ENCODE results near the gene CYFIP2.
"Not testable (repeated sequence)": the region's sequence is repeated elsewhere in the genome, so short reads cannot be mapped to it uniquely, and the experiment has no call there.

Gene CYFIP2

GRCh38 chr5:157382996-157383800, 117.3 kb downstream of the CYFIP2 start:
- Histone ChIP-seq H3K4me1 (ENCODE audit: insufficient read depth, low read length) (peaks cover 27% of the 10 kb centered on the region), H3K36me3 (ENCODE audit: insufficient read depth, low read length) (no peaks in the 10 kb centered on the region), H3K9ac (ENCODE audit: low read depth, low read length) (no peak overlapping the region), H3K9me3 (ENCODE audit: control insufficient read depth, insufficient read depth, low read length) (no peaks in the 10 kb centered on the region)

DNA sequence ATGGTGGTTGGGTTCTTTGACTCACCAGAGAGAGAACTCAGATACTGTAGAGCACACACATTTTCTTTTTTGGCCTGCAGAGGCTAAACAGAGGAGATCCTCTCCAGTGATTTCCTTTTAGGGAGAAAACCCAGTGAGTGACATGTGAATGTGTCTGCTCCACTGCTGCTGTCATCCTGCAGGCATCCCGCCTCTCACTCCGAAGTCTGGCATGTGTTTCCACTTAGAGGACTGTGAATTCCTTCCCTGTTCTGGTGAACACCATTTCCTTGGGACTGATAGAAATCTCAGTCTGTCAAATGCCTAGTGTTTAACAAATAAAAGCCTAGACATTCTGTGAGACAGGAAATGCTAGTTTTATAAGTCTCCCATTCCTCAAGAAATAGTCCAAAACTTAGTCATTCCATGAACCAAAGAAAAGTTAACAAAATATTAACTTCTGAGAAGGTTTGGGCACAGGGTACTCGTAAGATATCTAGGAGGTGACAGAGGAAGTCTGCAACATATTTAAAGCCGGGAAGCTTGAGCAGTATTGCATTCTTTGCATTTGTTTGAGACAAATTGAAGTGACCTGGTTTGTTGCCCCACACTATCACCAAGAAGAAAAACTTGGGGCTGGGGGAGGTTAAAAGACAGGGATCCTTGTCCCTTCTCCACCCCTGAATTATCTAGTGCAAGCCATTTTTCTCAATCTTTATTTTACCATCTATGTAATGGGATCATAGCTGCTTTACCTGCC, 119.2 kb downstream of the CYFIP2 start:
- Histone ChIP-seq H3K4me1 (ENCODE audit: insufficient read depth, low read length) (peaks cover 35% of the 10 kb centered on the region), H3K36me3 (ENCODE audit: insufficient read depth, low read length) (no peaks in the 10 kb centered on the region), H3K9me3 (ENCODE audit: control insufficient read depth, insufficient read depth, low read length) (no peaks in the 10 kb centered on the region), H3K9ac (ENCODE audit: low read depth, low read length) (no peak overlapping the region)

DNA sequence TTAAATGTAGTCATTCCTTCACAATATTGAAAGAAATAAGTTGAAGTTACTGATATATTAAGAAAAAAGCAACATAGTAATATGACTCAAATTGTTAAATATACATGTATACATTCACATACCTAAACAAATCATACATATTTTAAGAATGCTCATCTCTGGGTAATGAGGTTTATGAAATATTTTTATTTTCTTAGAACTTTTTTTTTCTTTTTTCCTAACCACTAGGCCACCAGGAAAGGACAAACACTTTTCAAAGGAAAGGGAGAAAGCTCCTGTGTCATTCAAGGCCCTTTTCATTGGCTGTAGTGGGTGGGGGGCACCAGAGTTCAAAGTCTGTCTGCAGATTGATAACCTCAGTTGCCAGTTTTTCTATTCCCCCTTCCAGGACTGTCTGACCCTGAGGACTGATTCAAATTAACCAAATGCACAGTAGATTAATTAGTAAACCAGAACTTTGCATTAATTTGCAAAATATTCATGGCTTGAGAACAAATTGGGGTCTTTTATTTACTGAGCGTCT, 121.2 kb downstream of the CYFIP2 start:
- Histone ChIP-seq H3K9me3 (ENCODE audit: control insufficient read depth, insufficient read depth, low read length) (no peaks in the 10 kb centered on the region), H3K9ac (ENCODE audit: low read depth, low read length) (no peak overlapping the region), H3K4me1 (ENCODE audit: insufficient read depth, low read length) (peaks cover 35% of the 10 kb centered on the region), H3K36me3 (ENCODE audit: insufficient read depth, low read length) (no peaks in the 10 kb centered on the region)

DNA sequence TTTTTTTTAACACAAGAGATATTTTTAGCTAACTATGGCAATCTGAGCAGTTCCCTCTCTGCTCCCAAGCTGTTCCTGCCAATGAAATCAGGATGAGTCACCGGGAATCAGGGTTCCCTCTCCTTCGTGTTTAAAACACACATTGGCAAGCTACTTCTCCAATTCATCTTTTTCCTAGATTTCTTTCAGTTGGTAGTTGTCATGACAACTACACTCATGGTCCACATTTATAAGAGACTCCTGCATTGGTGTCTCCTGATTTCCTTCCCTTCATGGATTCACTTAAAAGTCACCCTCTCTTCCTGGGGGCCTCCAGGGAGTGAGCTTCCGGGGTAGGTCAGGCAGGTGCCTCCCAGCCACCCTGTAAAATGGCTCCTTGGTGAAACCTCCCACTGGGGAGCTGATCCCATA, 121.8 kb downstream of the CYFIP2 start:
- no peak overlapping the region for H3K9ac ChIP-seq (ENCODE audit: low read depth, low read length)

GRCh38 chr5:157388111-157388710, 122.3 kb downstream of the CYFIP2 start:
- H3K36me3 ChIP-seq (ENCODE audit: insufficient read depth, low read length), result 0 out of 2 replicates have a peak, but pooled peaks cover under 1% of the 10 kb centered on the region
- H3K9me3 ChIP-seq (ENCODE audit: control insufficient read depth, insufficient read depth, low read length), result no peaks in the 10 kb centered on the region
- H3K9ac ChIP-seq (ENCODE audit: low read depth, low read length), result no peak overlapping the region
- peaks cover 35% of the 10 kb centered on the region for H3K4me1 ChIP-seq (ENCODE audit: insufficient read depth, low read length)

More for the DNA sequence above, 121.8 kb downstream of the CYFIP2 start:
- Histone ChIP-seq H3K4me1 (ENCODE audit: insufficient read depth, low read length) (peaks cover 35% of the 10 kb centered on the region), H3K36me3 (ENCODE audit: insufficient read depth, low read length) (no peaks in the 10 kb centered on the region), H3K9me3 (ENCODE audit: control insufficient read depth, insufficient read depth, low read length) (no peaks in the 10 kb centered on the region)

- no peak overlapping the region for H3K9ac ChIP-seq (ENCODE audit: low read depth, low read length)
- H3K36me3 ChIP-seq (ENCODE audit: insufficient read depth, low read length), result peaks cover 4% of the 10 kb centered on the region
- no peaks in the 10 kb centered on the region for H3K9me3 ChIP-seq (ENCODE audit: control insufficient read depth, insufficient read depth, low read length)
- H3K4me1 ChIP-seq (ENCODE audit: insufficient read depth, low read length), result peaks cover 29% of the 10 kb centered on the region
Observed at GRCh38 chr5:157389103-157389502, 123.2 kb downstream of the CYFIP2 start.

GRCh38 chr5:157390133-157390532, 124.2 kb downstream of the CYFIP2 start:
- Histone ChIP-seq H3K4me1 (ENCODE audit: insufficient read depth, low read length) (peaks cover 22% of the 10 kb centered on the region), H3K36me3 (ENCODE audit: insufficient read depth, low read length) (peaks cover 4% of the 10 kb centered on the region), H3K9me3 (ENCODE audit: control insufficient read depth, insufficient read depth, low read length) (no peaks in the 10 kb centered on the region), H3K9ac (ENCODE audit: low read depth, low read length) (no peak overlapping the region)

DNA sequence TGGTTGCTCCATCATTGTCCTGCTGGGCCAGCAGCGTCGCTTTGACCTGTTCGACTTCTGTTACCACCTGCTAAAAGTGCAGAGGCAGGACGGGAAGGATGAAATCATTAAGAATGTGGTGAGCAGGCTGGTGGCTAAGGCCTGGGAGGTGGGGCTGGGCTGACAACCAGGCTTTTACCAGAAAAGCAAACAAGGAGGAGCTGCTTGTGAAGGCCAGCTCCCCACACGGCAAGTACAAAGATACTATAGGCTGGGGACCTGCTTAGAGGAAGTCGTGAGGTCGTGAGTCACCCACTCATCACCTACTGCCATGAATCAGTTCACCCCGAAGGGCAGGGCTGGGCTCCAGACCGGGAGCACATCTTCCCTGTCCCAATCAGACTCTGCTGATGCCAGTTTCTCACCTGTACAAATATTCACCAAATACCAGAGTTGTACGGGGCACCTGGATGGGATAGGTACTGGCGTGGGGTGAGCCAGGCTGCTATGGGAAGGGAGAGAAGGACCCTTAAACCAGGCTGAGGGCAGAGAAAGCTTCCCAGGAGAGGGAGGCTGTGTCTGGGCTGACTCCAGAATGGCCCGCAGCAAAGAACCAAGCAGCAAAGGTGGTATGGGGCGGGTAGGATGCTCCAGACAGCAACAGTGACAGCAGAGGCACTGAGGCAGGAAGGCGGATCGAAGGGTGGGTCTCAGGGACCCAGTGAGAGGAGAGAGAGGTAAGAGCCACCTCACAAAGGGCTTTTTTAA, 124.8 kb downstream of the CYFIP2 start:
- peaks cover 4% of the 10 kb centered on the region for H3K36me3 ChIP-seq (ENCODE audit: insufficient read depth, low read length)
- H3K4me1 ChIP-seq (ENCODE audit: insufficient read depth, low read length), result peaks cover 16% of the 10 kb centered on the region
- no peak overlapping the region for H3K9ac ChIP-seq (ENCODE audit: low read depth, low read length)
- H3K9me3 ChIP-seq (ENCODE audit: control insufficient read depth, insufficient read depth, low read length), result no peaks in the 10 kb centered on the region

DNA sequence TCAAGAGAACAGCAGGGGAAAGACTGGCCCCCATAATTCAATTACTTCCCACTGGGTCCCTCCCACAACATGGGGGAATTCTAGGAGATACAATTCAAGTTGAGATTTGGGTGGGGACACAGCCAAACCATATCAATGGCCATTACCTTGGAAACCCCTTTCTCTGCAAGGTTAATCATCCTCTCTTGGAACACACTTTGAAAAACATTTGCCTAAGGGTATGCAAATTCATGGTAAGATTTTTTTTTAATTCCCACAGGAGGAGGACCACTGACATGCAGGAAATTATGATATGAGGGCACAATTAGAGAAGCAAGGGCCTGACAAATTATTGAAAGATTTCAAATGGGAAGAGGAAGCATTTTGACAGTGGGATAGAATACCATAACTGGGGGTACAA, 132.4 kb downstream of the CYFIP2 start:
- Histone ChIP-seq H3K9me3 (ENCODE audit: control insufficient read depth, insufficient read depth, low read length) (peaks cover 2% of the 10 kb centered on the region; the same call in 1 of the 2 replicates), H3K9ac (ENCODE audit: low read depth, low read length) (no peak overlapping the region), H3K4me1 (ENCODE audit: insufficient read depth, low read length) (no peaks in the 10 kb centered on the region), H3K36me3 (ENCODE audit: insufficient read depth, low read length) (peaks cover 2% of the 10 kb centered on the region)

DNA sequence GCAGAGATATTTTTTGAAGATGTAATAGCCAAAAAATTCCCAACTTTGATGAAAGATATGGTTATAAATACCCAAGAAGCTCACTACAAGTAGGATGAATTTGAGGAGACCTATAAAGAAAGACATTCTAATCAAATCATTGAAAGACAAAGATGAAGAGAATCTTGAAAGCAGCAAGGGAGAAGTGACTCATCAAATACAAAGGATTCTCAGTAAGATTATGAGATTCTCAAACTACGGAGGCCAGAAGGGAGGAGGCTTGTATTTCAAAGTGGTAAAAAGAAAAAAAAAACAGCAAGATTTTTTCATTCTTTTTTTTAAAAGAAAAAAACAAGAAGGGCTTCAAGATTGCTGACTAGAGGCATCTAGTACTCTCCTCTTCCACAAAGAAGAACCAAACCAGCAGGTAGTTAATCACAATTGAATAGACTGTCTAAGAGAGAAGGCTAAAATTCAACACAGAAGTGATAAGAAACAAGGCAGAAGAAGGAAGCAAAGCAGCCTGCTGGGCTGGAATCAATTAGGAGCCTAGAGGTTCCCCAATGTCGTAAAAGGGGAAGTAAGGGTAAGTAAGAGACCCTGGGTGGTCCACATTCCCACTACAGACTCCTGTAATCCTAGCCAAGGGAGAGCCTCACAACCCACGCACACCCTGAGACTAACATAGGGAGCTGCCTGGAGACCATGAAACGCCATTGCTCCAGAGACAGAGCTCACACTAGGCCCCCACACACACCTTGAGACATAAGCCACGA, 135.0 kb downstream of the CYFIP2 start:
- peaks cover 2% of the 10 kb centered on the region; the same call in 1 of the 2 replicates for H3K9me3 ChIP-seq (ENCODE audit: control insufficient read depth, insufficient read depth, low read length)
- H3K4me1 ChIP-seq (ENCODE audit: insufficient read depth, low read length), result no peaks in the 10 kb centered on the region
- H3K9ac ChIP-seq (ENCODE audit: low read depth, low read length), result no peak overlapping the region

GRCh38 chr5:157415838-157416237, 149.9 kb downstream of the CYFIP2 start:
- no peak overlapping the region for H3K9ac ChIP-seq (ENCODE audit: low read depth, low read length)
- H3K4me1 ChIP-seq (ENCODE audit: insufficient read depth, low read length), result no peaks in the 10 kb centered on the region
- H3K9me3 ChIP-seq (ENCODE audit: control insufficient read depth, insufficient read depth, low read length), result no peaks in the 10 kb centered on the region; the same call in 1 of the 2 replicates
- H3K36me3 ChIP-seq (ENCODE audit: insufficient read depth, low read length), result no peaks in the 10 kb centered on the region

More for the DNA sequence above, 135.0 kb downstream of the CYFIP2 start:
- no peaks in the 10 kb centered on the region for H3K36me3 ChIP-seq (ENCODE audit: insufficient read depth, low read length)

- H3K4me1 ChIP-seq (ENCODE audit: insufficient read depth, low read length); H3K9me3 ChIP-seq (ENCODE audit: control insufficient read depth, insufficient read depth, low read length); H3K9ac ChIP-seq (ENCODE audit: low read depth, low read length); H3K36me3 ChIP-seq (ENCODE audit: insufficient read depth, low read length): not testable (repeated sequence)
Observed at GRCh38 chr5:157419521-157419920, 153.6 kb downstream of the CYFIP2 start.

GRCh38 chr5:157429920-157430319, 164.0 kb downstream of the CYFIP2 start:
- H3K9me3 ChIP-seq (ENCODE audit: control insufficient read depth, insufficient read depth, low read length); H3K9ac ChIP-seq (ENCODE audit: low read depth, low read length); H3K4me1 ChIP-seq (ENCODE audit: insufficient read depth, low read length); H3K36me3 ChIP-seq (ENCODE audit: insufficient read depth, low read length): not testable (repeated sequence)
